Measurements from ENCODE around the gene HSPBP1. TPM values are rescaled to one million over a fixed set of nuclear protein-coding genes. Genes with fewer than 3 reads are reported as not detected.
"Not testable (repeated sequence)": the region's sequence is repeated elsewhere in the genome, so short reads cannot be mapped to it uniquely, and the experiment has no call there.

The HSPBP1 gene
- polyA plus RNA-seq, 4 donors: 25.7 to 47.7 (median 29.7) TPM

- DNase-seq (ENCODE audit: low read depth in 4 of 4, low spot score in 3 of 4): no peak
These were observed 38.6 kb downstream of the HSPBP1 start for GRCh38 chr19:55241143-55241934.

- no peak for DNase-seq (ENCODE audit: low read depth in 4 of 4, low spot score in 3 of 4)
These were observed 39.2 kb downstream of the HSPBP1 start for GRCh38 chr19:55240713-55241020.

GRCh38 chr19:55239004-55239403, 40.9 kb downstream of the HSPBP1 start:
- no peak for DNase-seq (ENCODE audit: low read depth in 4 of 4, low spot score in 3 of 4)

GRCh38 chr19:55238030-55238429, 41.9 kb downstream of the HSPBP1 start:
- no peak for DNase-seq (ENCODE audit: low read depth in 4 of 4, low spot score in 3 of 4)

GRCh38 chr19:55232986-55233385, 46.9 kb downstream of the HSPBP1 start:
- DNase-seq (ENCODE audit: low read depth in 4 of 4, low spot score in 3 of 4): no peak

- DNase-seq (ENCODE audit: low read depth in 4 of 4, low spot score in 3 of 4): no peak
These were observed 47.7 kb downstream of the HSPBP1 start for GRCh38 chr19:55232286-55232602.

GRCh38 chr19:55231391-55232285, 48.3 kb downstream of the HSPBP1 start:
- no peak for DNase-seq (ENCODE audit: low read depth in 4 of 4, low spot score in 3 of 4)

GRCh38 chr19:55230780-55231179, 49.1 kb downstream of the HSPBP1 start:
- DNase-seq (ENCODE audit: low read depth in 4 of 4, low spot score in 3 of 4): no peak

- no peak for DNase-seq (ENCODE audit: low read depth in 4 of 4, low spot score in 3 of 4)
These were observed 49.6 kb downstream of the HSPBP1 start for GRCh38 chr19:55230329-55230728.

GRCh38 chr19:55229789-55230182, 50.1 kb downstream of the HSPBP1 start:
- DNase-seq (ENCODE audit: low read depth in 4 of 4, low spot score in 3 of 4): no peak

GRCh38 chr19:55229145-55229788, 50.6 kb downstream of the HSPBP1 start:
- DNase-seq (ENCODE audit: low read depth in 4 of 4, low spot score in 3 of 4): no peak

GRCh38 chr19:55228403-55229031, 51.4 kb downstream of the HSPBP1 start, which contains the start of gene TMEM86B:
TMEM86B (minus strand) TSS chr19:55228763; CDS start chr19:55228741, 22 bp downstream.
- no peak for DNase-seq (ENCODE audit: low read depth in 4 of 4, low spot score in 3 of 4)

GRCh38 chr19:55228015-55228391, 51.9 kb downstream of the HSPBP1 start:
- DNase-seq (ENCODE audit: low read depth in 4 of 4, low spot score in 3 of 4): no peak

- DNase-seq (ENCODE audit: low read depth in 4 of 4, low spot score in 3 of 4): no peak
These were observed 52.5 kb downstream of the HSPBP1 start for GRCh38 chr19:55227241-55228014.

GRCh38 chr19:55226788-55227187, 53.1 kb downstream of the HSPBP1 start:
- no peak for DNase-seq (ENCODE audit: low read depth in 4 of 4, low spot score in 3 of 4)

- no peak for DNase-seq (ENCODE audit: low read depth in 4 of 4, low spot score in 3 of 4)
These were observed 53.6 kb downstream of the HSPBP1 start for GRCh38 chr19:55226273-55226672.

GRCh38 chr19:55225415-55225958, 54.4 kb downstream of the HSPBP1 start:
- no peak for DNase-seq (ENCODE audit: low read depth in 4 of 4, low spot score in 3 of 4)

- not testable (repeated sequence) for DNase-seq (ENCODE audit: low read depth in 4 of 4, low spot score in 3 of 4)
These were observed 55.1 kb downstream of the HSPBP1 start for GRCh38 chr19:55224679-55225414.

GRCh38 chr19:55224038-55224665, 55.8 kb downstream of the HSPBP1 start:
- no peak for DNase-seq (ENCODE audit: low read depth in 4 of 4, low spot score in 3 of 4)

All from right renal pelvis (tissue), 4 donors.